Psoas muscle (tissue), 8 donors: ENCODE results near the gene BNIP5. TPM values are rescaled to one million over a fixed set of nuclear protein-coding genes. Genes with fewer than 3 reads are reported as not detected.
"Not testable (repeated sequence)": the region's sequence is repeated elsewhere in the genome, so short reads cannot be mapped to it uniquely, and the experiment has no call there.

Experiments used
- ATAC-seq, 4 donors: fragments of 200-7000 bp; cut with Tn5 transposase; one replicate each; pipeline ENCODE4 v1.9.1; 2020; ENCODE audit warnings: moderate library complexity in 3 of 4, mild to moderate bottlenecking in 2 of 4
- DNase-seq, 2 donors: peaks; one replicate each; pipeline ENCODE4 v3.0.0-alpha.2; 2020
- H3K27ac ChIP-seq: fragments of 200-600 bp; one replicate; pipeline ENCODE4 v1.8.0; 2022
- H3K27me3 ChIP-seq, 3 donors: fragments of 200-600 bp in 1 of 3; one replicate each; pipeline versions ENCODE4 v1.6.1 to v1.8.0; 2013 to 2022; ENCODE audit warnings: low read length in 2 of 3, mild to moderate bottlenecking in 2 of 3, moderate library complexity in 1 of 3; ENCODE audit not compliant: insufficient read depth in 3 of 3
- H3K36me3 ChIP-seq, 2 donors: fragments of 200-600 bp in 1 of 2; one replicate each; pipeline versions ENCODE4 v1.6.1 to v1.8.0; 2013 to 2022; ENCODE audit warnings: low read depth in 1 of 2, mild to moderate bottlenecking in 1 of 2, moderate library complexity in 1 of 2; ENCODE audit not compliant: insufficient read depth in 1 of 2
- H3K4me1 ChIP-seq: fragments of 200-600 bp; one replicate; pipeline ENCODE4 v1.8.0; 2022
- H3K4me3 ChIP-seq: fragments of 200-600 bp; one replicate; pipeline ENCODE4 v1.8.0; 2022; ENCODE audit warnings: mild to moderate bottlenecking
- H3K9me3 ChIP-seq: fragments of 200-600 bp; one replicate; pipeline ENCODE4 v1.8.0; 2022
- WGBS, 3 donors: extraction: QIAGEN DNeasy Blood & Tissue Kit; methylation state at CpG; one replicate each; pipeline versions ENCODE4 v1.1.6 to v1.1.7; 2013; 5-methylcytosine and 5-hydroxymethylcytosine counted together
- intact Hi-C, 2 donors: fragments of 100-400 bp; cut with DNase I; formaldehyde crosslinking; loops; one replicate each; pipeline versions ENCODE4 v1.11.0 to v1.14.2; 2022
- polyA plus RNA-seq, 3 donors: library from polyadenylated mRNA; stranded (reverse); fragments of 200-250 nt; gene quantifications; one replicate each; pipeline ENCODE4 v1.2.3, GENCODE V29; 2013
- total RNA-seq, 4 donors: library from RNA; stranded (reverse); fragmentation: NEBNext Ultra II Directional in 2 of 4; extraction: Animal tissue kit (Norgen Biotek cat#: 25700) in 2 of 4; gene quantifications; one replicate each; pipeline versions ENCODE4 v1.2.1 to v1.2.4, GENCODE V29; 2021 to 2023
- TF ChIP-seq, protein P1 (sequence below): fragments of 200-600 bp; IDR thresholded peaks from one replicate; pipeline ENCODE4 v1.8.0; 2022; ENCODE audit warnings: antibody characterized with exemption
- donor health status: healthy with polysubstance abuse.
- donor health status: DM: no; HTN: no; CAD: no; lungs with moderate emphysema.
- donor health status: Bipolar disorder and iron deficiency.
- donor health status: healthy.
- donor health status: DM: yes; HTN: yes; CAD: no.
- donor health status: DM: no; HTN: no; CAD: no.
- donor health status: DM: no; HTN: no; CAD: no.
- donor health status: DM: yes; HTN: yes; CAD: no.

BNIP5 gene
- total and polyA plus RNA-seq, 7 donors = 0.01 TPM; not detected in 6

DNA sequence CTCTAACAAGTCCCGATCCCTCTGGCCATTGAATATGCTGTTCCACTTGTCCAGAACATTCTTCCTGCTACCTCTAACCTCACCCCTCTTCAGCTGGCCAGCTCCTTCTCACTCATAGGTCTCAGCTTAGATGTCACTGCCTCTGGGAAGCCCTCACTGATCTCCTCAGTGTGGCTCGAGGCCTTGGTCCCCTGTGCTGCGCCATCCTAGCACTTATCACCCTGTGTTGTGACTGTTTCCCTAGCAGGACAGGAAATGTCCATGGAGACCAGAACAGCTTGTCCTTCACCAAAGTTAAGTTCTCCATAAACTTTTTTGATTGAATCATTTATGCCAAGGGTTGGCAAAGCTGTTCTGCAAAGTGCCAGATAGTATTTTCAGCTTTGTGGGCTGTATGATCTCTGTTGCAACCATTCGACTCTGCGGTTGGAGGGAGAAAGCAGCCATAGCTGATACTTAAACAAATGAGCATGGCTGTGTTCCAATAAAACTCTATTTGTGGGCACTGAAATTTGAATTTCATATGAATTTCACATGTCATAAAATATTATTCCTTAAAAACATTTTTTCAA is 6.5 kb upstream of the BNIP5 start:
- DNase-seq = no peak
- Histone ChIP-seq H3K4me1 (peaks cover 3% of the 10 kb centered on the region), H3K27ac (no peak overlapping the region), H3K4me3 (no peak overlapping the region), H3K36me3 (no peaks in the 10 kb centered on the region), H3K9me3 (no peaks in the 10 kb centered on the region), H3K27me3 (peaks cover 0 to 39% (median 3%) of the 10 kb centered on the region in 3 donors)
- WGBS, 3 donors = 72 to 91% (median 81%) methylated on average over 5 of the region's 5 CpGs
- no peak for ATAC-seq
- TF ChIP-seq, protein P1, sequence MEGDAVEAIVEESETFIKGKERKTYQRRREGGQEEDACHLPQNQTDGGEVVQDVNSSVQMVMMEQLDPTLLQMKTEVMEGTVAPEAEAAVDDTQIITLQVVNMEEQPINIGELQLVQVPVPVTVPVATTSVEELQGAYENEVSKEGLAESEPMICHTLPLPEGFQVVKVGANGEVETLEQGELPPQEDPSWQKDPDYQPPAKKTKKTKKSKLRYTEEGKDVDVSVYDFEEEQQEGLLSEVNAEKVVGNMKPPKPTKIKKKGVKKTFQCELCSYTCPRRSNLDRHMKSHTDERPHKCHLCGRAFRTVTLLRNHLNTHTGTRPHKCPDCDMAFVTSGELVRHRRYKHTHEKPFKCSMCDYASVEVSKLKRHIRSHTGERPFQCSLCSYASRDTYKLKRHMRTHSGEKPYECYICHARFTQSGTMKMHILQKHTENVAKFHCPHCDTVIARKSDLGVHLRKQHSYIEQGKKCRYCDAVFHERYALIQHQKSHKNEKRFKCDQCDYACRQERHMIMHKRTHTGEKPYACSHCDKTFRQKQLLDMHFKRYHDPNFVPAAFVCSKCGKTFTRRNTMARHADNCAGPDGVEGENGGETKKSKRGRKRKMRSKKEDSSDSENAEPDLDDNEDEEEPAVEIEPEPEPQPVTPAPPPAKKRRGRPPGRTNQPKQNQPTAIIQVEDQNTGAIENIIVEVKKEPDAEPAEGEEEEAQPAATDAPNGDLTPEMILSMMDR = no peak
- intact Hi-C loops = no loop called here

DNA sequence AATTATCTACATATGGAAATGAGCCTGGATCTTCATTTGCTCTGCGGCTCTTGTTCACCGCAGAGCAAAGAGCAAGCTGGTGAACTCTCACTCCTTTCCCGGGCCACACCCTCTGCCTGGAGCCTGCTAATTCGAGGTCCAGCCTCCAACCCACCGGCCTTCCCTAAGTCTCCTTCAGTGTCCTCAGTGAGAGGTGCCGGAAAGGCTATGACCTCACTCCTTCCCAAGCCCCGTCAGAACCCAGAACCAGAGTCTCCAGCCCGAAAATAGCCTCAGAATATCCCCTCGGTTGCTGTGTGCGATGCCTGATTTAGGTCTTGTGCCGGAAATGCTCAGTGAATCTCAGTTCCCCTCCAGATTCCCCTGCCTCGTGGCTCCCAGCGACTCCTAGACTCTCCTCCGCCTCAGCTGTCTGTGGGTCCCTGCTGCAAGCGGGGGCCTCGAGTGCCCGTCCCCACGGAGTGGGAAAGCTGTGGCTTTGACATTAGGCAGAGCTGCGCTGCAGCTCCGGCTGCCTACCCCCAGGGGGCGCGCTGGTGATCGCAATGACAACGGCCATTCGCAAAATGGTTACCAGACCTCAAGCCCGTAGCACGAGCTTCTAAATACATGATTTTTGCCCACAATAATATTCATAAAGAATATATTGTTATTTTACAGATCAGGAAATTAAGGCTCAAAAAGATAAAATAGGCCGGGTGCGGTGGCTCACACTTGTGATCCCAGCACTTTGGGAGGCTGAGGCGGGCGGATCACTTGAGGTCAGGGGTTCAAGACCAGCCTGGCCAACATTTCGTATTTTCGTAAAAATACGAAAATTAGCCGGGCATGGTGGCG is 4.1 kb upstream of the BNIP5 start:
- no peaks in the 10 kb centered on the region for H3K9me3 ChIP-seq
- WGBS, 3 donors = 23 to 29% (median 27%) methylated on average over 36 of the region's 36 CpGs
- no peaks in the 10 kb centered on the region for H3K36me3 ChIP-seq
- ATAC-seq = peak; percentile 75 to 93 (median 84)
- H3K27me3 ChIP-seq = peaks cover 0 to 35% (median 3%) of the 10 kb centered on the region in 3 donors
- intact Hi-C loops = loop anchor here in 1 of 2 donors (1.0 kb wide), 1 partner anchor 19 kb away; no protein-coding TSS in a partner anchor
- peak overlapping the region; percentile 22 for H3K4me3 ChIP-seq
- peaks cover 3% of the 10 kb centered on the region for H3K4me1 ChIP-seq
- no peak overlapping the region for H3K27ac ChIP-seq
- TF ChIP-seq, protein P1 = peak; percentile 94
- peak; percentile 80 to 88 for DNase-seq

DNA sequence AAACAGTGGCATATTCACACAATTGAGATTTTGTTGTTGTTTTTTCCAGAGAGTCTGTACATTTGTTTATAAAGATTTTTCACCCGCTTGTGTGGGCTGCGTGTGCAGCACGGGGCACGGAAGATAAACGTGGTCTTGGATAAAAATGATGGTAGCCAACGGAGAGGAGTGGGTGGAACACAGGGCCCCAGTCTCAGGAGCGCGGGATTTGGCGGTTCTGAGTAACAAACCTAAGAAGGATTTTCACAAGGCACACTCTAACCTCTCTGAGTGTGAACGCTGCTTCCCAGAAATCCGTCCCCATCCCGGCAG is 3.6 kb upstream of the BNIP5 start:
- peaks cover 0 to 39% (median 6%) of the 10 kb centered on the region in 3 donors for H3K27me3 ChIP-seq
- no peak for DNase-seq
- TF ChIP-seq, protein P1 = no peak
- no peak overlapping the region for H3K4me3 ChIP-seq
- intact Hi-C loops = no loop called here
- ATAC-seq = peak in 1 of 4 donors; percentile 10
- H3K4me1 ChIP-seq = peaks cover 3% of the 10 kb centered on the region
- no peaks in the 10 kb centered on the region for H3K9me3 ChIP-seq
- WGBS, 3 donors = 67 to 72% (median 70%) methylated on average over 12 of the region's 12 CpGs
- H3K27ac ChIP-seq = no peak overlapping the region
- H3K36me3 ChIP-seq = no peaks in the 10 kb centered on the region

DNA sequence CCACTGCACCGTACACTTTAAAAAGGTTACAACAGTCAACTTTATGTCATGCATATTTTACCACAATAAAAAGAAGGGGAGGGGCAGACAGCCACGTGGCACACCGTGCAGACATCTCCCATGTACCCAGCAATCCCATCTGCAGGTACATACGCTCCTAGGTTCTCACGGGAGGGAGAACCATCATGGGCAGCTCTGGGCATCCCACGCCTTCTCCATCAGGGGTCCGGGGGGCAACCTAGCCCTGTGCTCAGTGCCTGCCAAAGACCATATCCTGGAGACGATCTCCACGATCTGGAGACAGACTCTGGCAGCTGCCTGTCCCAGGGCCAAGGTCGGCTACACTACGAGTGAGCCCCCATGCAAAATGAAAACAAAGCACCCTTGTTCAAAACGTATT is 2.5 kb upstream of the BNIP5 start:
- intact Hi-C loops = no loop called here
- Histone ChIP-seq H3K4me1 (peaks cover 3% of the 10 kb centered on the region), H3K9me3 (no peaks in the 10 kb centered on the region), H3K36me3 (no peaks in the 10 kb centered on the region), H3K27me3 (peaks cover 0 to 47% (median 9%) of the 10 kb centered on the region in 3 donors), H3K4me3 (no peak overlapping the region), H3K27ac (no peak overlapping the region)
- WGBS, 3 donors = 44 to 52% (median 47%) methylated on average over 12 of the region's 12 CpGs
- no peak for ATAC-seq
- TF ChIP-seq, protein P1 = no peak
- no peak for DNase-seq

DNA sequence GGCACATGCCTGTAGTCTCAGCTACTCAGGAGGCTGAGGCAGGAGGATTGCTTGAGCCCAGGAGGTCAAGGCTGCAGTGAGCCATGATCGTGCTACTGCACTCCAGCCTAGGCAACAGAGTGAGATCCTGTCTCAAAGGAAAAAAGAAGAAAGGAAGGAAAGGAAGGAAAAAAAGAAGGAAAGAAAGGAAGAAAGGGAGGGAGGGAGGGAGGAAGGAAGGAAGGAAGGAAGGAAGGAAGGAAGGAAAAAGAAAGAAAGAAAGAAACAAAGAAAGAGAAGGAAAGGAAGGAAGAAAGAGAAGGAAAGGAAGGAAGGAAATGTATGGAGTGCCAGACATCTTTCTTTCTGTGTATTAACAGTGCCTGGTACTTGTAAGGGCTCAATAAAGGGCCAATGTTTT is 1.5 kb upstream of the BNIP5 start:
- peaks cover 0 to 56% (median 10%) of the 10 kb centered on the region in 3 donors for H3K27me3 ChIP-seq
- H3K4me3 ChIP-seq, DNase-seq, intact Hi-C loops, H3K4me1 ChIP-seq, H3K36me3 ChIP-seq, ATAC-seq, H3K27ac ChIP-seq, H3K9me3 ChIP-seq: not testable (repeated sequence)
- WGBS, 3 donors = 54 to 95% (median 94%) methylated on average over 1 of the region's 1 CpG
